Measurements from ENCODE around the gene RAB31. TPM values are rescaled to one million over a fixed set of nuclear protein-coding genes. Genes with fewer than 3 reads are reported as not detected.

RAB31 gene
- polyA plus RNA-seq, 1 of the 3 experiments (the other 2 are of a cell fraction): 23.0 TPM

DNA sequence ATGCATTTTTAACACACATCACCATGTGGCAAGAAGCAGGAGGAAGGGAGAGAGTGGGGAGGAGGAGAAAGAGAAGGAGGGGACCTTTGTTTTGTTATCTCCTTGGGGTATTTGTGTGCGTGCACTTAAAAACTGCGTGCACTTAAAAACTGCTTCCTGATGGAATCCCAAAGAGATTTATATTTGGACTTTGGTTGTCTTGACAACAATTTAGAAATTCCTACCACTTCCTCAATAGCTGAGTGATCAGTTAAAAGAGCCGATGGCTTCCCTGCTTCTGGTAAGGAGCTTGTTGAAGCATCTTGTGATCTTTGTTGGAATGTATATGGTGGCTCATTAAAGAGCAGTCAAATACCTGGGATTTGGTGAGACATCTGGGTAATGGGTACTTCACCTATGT lies 4.5 kb downstream of the RAB31 start:
- H3K79me2 ChIP-seq (ENCODE audit: insufficient read depth): peaks cover 90% of the 10 kb centered on the region
- no peaks in the 10 kb centered on the region for H3K36me3 ChIP-seq (replicated peaks in 1 of 2; ENCODE audit: control insufficient read depth in 1 of 2, insufficient read depth in 2 of 2, low read length in 1 of 2)
- no peak overlapping the region for H3K4me3 ChIP-seq (ENCODE audit: low read depth in 2 of 2, low read length in 1 of 2)
- H3K27me3 ChIP-seq (ENCODE audit: insufficient read depth): no peaks in the 10 kb centered on the region
- H3K4me2 ChIP-seq: no peak overlapping the region
- H3K4me1 ChIP-seq (ENCODE audit: control insufficient read depth in 1 of 2, insufficient read depth in 2 of 2, low read depth in 1 of 2, low read length in 1 of 2): peaks cover 0 to 8% of the 10 kb centered on the region in 2 experiments; a peak in 3 of 4 replicates
- no peaks in the 10 kb centered on the region for H3K9me2 ChIP-seq
- no peak for TF ChIP-seq NFIC (IDR thresholded peaks at IDR 0.05; ENCODE audit: borderline replicate concordance)
- no peak for TF ChIP-seq MXI1 (IDR thresholded peaks at IDR 0.05; ENCODE audit: low read depth, low read length)
- no peak for TF ChIP-seq SIN3A (IDR thresholded peaks at IDR 0.05; ENCODE audit: borderline replicate concordance, low read depth, low read length)
- no peak for TF ChIP-seq GABPA (IDR thresholded peaks at IDR 0.05; ENCODE audit: low read depth)
- TF ChIP-seq EZH2phosphoT487 (IDR thresholded peaks at IDR 0.05; ENCODE audit: borderline replicate concordance, low read depth): no peak
- TF ChIP-seq YY1 (IDR thresholded peaks at IDR 0.05; ENCODE audit: low read depth): no peak
- DNase-seq: no peak
- no peak overlapping the region for H3K9ac ChIP-seq
- H4K20me1 ChIP-seq (ENCODE audit: insufficient read depth): no peaks in the 10 kb centered on the region
- peaks cover 1% of the 10 kb centered on the region for H3F3A ChIP-seq (replicated peaks; ENCODE audit: insufficient read depth)
- no peaks in the 10 kb centered on the region for H3K9me3 ChIP-seq
- 90% methylated on average over 3 of the region's 3 CpGs for WGBS (ENCODE audit: low lambda C conversion rate)
- ChIA-PET POLR2A (no interaction called here), CTCF (no interaction called here)
- H2AFZ ChIP-seq (ENCODE audit: low read depth): no peak overlapping the region
- no peak overlapping the region for H3K27ac ChIP-seq (ENCODE audit: low read depth in 2 of 2, low read length in 1 of 2)

DNA sequence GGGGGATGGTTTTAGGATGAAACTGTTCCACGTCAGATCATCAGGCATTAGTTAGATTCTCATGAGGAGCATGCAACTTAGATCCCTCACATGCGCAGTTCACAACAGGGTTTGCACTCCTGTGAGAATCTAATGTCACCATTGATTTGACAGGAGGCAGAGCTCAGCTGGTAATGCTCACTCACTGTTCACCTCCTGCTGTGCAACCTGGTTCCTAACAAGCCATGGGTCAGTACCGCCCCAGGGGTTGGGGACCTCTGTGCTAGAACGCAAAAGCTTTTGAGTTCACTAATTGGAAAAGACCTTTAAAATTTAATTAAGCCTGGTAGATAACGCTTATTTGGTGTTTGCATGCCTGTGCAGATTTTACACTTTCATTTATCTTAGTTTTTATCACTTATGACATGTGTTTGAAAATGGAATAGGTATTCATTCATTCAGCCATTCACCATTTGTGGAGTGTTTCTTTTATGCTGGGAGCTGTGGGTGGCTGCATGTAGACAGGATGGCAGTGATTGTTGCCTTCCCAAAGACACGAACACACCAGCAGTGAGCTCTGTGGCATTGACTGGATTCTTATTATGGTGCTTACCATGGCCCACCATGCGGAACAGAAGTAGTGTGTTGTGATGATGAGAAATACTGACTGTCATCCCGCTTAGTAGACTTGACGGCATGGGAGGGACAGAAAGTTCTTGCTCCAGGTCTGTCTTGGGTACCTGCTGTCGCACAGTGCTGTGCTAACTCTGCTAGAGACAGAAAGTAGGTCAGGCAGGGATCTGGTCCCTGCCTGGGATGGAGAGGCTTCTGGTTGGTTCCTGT lies 6.4 kb downstream of the RAB31 start:
- POLR2A ChIA-PET: no interaction called here
- no peaks in the 10 kb centered on the region for H4K20me1 ChIP-seq (ENCODE audit: insufficient read depth)
- no peak overlapping the region for H3K27ac ChIP-seq (ENCODE audit: low read depth in 2 of 2, low read length in 1 of 2)

DNA sequence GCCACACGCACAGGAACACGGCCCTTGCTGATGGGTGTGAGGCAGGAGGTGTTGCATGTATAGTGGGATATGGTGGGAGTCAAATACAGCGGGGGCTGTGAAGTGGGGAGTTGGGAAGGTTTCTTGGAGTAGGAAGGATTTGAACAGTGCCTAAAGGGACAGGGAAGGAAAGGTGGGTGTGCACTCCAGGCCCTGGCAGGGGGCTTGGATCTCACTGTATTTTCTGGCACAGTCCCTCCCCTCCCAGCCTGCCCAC lies 6.9 kb downstream of the RAB31 start:
- POLR2A ChIA-PET: no interaction called here
- no peaks in the 10 kb centered on the region for H3K9me2 ChIP-seq
- H3K4me3 ChIP-seq (ENCODE audit: low read depth in 2 of 2, low read length in 1 of 2): no peak overlapping the region
- CTCF ChIA-PET: interaction anchor here (0.9 kb wide), 2 partner anchors 18 to 103 kb away, joined by 3 to 4 read pairs; no protein-coding TSS in a partner anchor
- no peak for DNase-seq
- H3K4me2 ChIP-seq: no peak overlapping the region
- H3F3A ChIP-seq (replicated peaks; ENCODE audit: insufficient read depth): peaks cover 11% of the 10 kb centered on the region
- H3K9me3 ChIP-seq: no peaks in the 10 kb centered on the region
- no peaks in the 10 kb centered on the region for H3K36me3 ChIP-seq (replicated peaks in 1 of 2; ENCODE audit: control insufficient read depth in 1 of 2, insufficient read depth in 2 of 2, low read length in 1 of 2)
- H3K79me2 ChIP-seq (ENCODE audit: insufficient read depth): peaks cover 88% of the 10 kb centered on the region
- TF ChIP-seq MEF2A (IDR thresholded peaks at IDR 0.05; ENCODE audit: borderline replicate concordance, low read depth): no peak
- TF ChIP-seq GABPA (IDR thresholded peaks at IDR 0.05; ENCODE audit: low read depth): no peak
- TF ChIP-seq, protein P1, sequence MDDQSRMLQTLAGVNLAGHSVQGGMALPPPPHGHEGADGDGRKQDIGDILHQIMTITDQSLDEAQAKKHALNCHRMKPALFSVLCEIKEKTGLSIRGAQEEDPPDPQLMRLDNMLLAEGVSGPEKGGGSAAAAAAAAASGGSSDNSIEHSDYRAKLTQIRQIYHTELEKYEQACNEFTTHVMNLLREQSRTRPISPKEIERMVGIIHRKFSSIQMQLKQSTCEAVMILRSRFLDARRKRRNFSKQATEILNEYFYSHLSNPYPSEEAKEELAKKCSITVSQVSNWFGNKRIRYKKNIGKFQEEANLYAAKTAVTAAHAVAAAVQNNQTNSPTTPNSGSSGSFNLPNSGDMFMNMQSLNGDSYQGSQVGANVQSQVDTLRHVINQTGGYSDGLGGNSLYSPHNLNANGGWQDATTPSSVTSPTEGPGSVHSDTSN (IDR thresholded peaks at IDR 0.05): no peak
- TF ChIP-seq, protein P2, sequence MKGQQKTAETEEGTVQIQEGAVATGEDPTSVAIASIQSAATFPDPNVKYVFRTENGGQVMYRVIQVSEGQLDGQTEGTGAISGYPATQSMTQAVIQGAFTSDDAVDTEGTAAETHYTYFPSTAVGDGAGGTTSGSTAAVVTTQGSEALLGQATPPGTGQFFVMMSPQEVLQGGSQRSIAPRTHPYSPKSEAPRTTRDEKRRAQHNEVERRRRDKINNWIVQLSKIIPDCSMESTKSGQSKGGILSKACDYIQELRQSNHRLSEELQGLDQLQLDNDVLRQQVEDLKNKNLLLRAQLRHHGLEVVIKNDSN (IDR thresholded peaks at IDR 0.05; ENCODE audit: borderline replicate concordance, low read depth): no peak
- H4K20me1 ChIP-seq (ENCODE audit: insufficient read depth): no peaks in the 10 kb centered on the region
- 93% methylated on average over 3 of the region's 3 CpGs for WGBS (ENCODE audit: low lambda C conversion rate)
- no peak overlapping the region for H3K9ac ChIP-seq
- no peak overlapping the region for H2AFZ ChIP-seq (ENCODE audit: low read depth)
- H3K27me3 ChIP-seq (ENCODE audit: insufficient read depth): no peaks in the 10 kb centered on the region
- peaks cover 5 to 8% of the 10 kb centered on the region in 2 experiments for H3K4me1 ChIP-seq (ENCODE audit: control insufficient read depth in 1 of 2, insufficient read depth in 2 of 2, low read depth in 1 of 2, low read length in 1 of 2)
- no peak overlapping the region for H3K27ac ChIP-seq (ENCODE audit: low read depth in 2 of 2, low read length in 1 of 2)

More for the DNA sequence above, 6.4 kb downstream of the RAB31 start:
- H2AFZ ChIP-seq (ENCODE audit: low read depth): no peak overlapping the region
- no peak overlapping the region for H3K4me3 ChIP-seq (ENCODE audit: low read depth in 2 of 2, low read length in 1 of 2)
- CTCF ChIA-PET: interaction anchor here (0.9 kb wide), 2 partner anchors 18 to 102 kb away, joined by 3 to 4 read pairs; no protein-coding TSS in a partner anchor
- H3K4me1 ChIP-seq (ENCODE audit: control insufficient read depth in 1 of 2, insufficient read depth in 2 of 2, low read depth in 1 of 2, low read length in 1 of 2): peaks cover 0 to 8% of the 10 kb centered on the region in 2 experiments; a peak in 3 of 4 replicates
- no peaks in the 10 kb centered on the region for H3K36me3 ChIP-seq (replicated peaks in 1 of 2; ENCODE audit: control insufficient read depth in 1 of 2, insufficient read depth in 2 of 2, low read length in 1 of 2)
- no peak for DNase-seq
- no peaks in the 10 kb centered on the region for H3K27me3 ChIP-seq (ENCODE audit: insufficient read depth)
- no peak overlapping the region for H3K9ac ChIP-seq
- peaks cover 92% of the 10 kb centered on the region for H3K79me2 ChIP-seq (ENCODE audit: insufficient read depth)
- no peaks in the 10 kb centered on the region for H3K9me2 ChIP-seq
- no peaks in the 10 kb centered on the region for H3K9me3 ChIP-seq
- no peak for TF ChIP-seq FOSL2 (IDR thresholded peaks at IDR 0.05; ENCODE audit: borderline replicate concordance, low read depth)
- TF ChIP-seq TCF12 (IDR thresholded peaks at IDR 0.05): no peak
- no peak for TF ChIP-seq RCOR1 (IDR thresholded peaks at IDR 0.05; ENCODE audit: low read length)
- TF ChIP-seq GABPA (IDR thresholded peaks at IDR 0.05; ENCODE audit: low read depth): no peak
- no peak for TF ChIP-seq SIN3A (IDR thresholded peaks at IDR 0.05; ENCODE audit: borderline replicate concordance, low read depth, low read length)
- TF ChIP-seq SMC3 (IDR thresholded peaks at IDR 0.05; ENCODE audit: low read depth, low read length): no peak
- no peak for TF ChIP-seq EP300 (IDR thresholded peaks at IDR 0.05; ENCODE audit: borderline replicate concordance in 1 of 2, low read depth in 1 of 2, low read length in 1 of 2)
- TF ChIP-seq RAD21 (IDR thresholded peaks at IDR 0.05; ENCODE audit: low read length): no peak
- peaks cover 5% of the 10 kb centered on the region for H3F3A ChIP-seq (replicated peaks; ENCODE audit: insufficient read depth)
- no peak overlapping the region for H3K4me2 ChIP-seq
- WGBS (ENCODE audit: low lambda C conversion rate): 95% methylated on average over 10 of the region's 10 CpGs

All from SK-N-SH (cell line).